ENCODE results near the gene NANOS2.
"Not testable (repeated sequence)": the region's sequence is repeated elsewhere in the genome, so short reads cannot be mapped to it uniquely, and the experiment has no call there.

Gene NANOS2

DNA sequence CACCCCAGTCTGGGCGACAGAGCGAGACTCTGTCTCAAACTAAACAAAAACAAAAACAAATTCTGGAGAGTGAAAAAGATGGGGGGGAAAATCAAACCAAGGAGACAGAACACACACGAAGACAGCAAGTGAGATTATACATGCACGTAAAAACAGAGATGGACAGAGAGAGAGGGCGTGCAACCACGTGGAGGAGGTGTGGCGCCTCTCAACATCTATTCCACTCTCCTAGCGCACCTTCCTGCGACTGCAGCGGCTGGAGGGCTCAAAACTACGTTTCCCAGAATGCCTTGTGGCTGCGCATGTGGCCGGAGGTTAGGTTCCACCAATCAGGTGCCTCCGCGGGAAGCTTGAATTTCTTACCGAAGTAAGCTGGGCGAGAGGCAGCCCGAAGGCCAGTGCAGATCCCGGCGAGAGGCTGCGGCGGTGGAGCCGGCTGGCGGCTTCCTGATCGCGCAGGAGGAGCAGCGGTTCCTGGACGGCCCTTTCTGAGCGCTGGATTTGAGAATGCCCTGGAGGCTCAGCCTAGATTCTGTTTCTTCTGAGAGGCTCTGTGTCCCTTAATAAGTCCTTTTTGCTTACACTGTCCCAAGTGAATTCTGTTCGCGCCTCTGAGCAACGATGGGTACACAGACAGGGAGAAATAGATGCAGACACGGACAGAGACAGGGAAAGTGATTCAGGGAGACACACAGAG lies 13.1 kb upstream of the NANOS2 start:
- DNase-seq = peak; percentile 88

DNA sequence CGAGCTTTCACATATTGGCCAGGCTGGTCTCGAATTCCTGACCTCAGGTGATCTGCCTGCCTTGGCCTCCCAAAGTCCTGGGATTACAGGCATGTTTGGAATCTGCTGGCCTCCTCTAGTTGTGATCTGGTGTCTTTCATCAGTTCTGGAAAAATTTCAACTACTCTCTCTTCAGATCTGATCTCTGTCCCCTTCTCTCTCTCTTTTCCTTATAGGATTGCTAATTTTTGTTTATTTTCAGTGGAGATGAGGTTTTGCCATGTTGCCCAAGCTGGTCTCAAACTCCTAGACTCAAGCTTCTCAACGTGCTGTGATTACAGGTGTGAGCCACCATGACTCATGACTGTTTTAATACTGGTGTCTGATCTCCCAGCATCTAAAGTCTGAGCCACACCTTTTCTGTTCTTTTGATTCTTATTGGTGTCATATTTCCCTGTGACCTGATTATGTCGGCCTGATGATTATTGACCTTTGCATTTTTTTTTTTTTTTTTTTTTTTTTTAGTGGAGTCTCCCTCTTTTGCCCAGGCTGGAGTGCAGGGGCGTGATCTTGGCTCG lies 10.4 kb upstream of the NANOS2 start:
- no peak for DNase-seq

DNA sequence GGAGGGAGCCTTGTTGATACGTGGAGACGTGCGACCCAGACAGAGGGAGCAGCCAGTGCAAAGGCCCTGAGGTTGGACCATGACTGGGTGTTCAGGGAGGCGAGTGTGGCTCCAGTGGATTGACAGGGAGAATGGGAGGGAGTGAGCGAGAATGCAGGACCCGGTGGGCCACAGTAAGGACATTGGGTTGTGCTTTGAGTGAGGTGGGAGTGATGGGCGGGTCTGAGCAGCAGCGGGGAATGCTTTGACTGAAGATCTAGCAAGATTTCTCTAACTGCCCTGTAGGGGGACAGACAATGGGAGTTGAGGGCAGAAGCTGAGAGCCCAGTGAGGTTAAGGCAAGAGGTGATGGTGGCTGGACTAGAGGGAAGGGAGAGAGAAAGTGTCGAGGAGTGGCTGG lies 7.7 kb upstream of the NANOS2 start:
- no peak for DNase-seq

DNA sequence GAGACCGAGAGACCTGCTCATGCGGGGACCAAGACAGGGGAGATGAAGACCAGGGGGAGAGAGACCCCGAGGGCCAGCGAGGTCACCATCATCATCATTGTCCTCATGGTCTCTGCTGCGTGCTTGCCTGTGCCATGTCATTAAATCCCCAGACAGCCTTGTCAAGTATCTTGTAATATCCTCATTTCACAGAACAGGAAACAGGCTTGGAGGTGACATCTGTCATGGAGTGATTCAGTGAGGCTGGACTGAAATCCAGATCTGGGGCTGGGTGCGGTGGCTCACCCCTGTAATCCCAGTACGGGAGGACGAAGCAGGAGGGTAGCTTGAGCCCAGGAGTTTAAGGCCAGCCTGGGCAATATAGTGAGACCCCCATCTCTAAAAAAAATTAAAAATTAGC lies 5.9 kb upstream of the NANOS2 start:
- DNase-seq = no peak

DNA sequence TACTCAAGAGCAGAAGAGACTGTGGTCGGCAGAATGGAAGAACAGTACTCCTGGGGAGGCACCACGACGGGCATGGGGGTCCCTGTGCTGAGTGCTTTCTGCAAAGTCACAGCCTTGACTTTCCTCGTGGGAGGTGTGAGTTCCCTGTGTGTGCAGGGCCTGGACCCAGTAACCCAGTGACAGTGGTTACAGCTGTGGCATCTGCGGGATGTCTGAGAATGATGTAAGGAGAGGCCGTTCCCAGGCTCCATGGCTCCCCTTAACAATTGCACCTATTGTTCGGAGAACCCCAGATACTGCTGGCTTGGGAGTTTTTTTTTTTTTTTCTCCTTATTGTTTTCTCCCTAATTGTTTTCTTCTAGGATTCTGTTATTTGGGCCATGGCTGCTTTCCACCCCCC lies 5.1 kb upstream of the NANOS2 start:
- no peak for DNase-seq

DNA sequence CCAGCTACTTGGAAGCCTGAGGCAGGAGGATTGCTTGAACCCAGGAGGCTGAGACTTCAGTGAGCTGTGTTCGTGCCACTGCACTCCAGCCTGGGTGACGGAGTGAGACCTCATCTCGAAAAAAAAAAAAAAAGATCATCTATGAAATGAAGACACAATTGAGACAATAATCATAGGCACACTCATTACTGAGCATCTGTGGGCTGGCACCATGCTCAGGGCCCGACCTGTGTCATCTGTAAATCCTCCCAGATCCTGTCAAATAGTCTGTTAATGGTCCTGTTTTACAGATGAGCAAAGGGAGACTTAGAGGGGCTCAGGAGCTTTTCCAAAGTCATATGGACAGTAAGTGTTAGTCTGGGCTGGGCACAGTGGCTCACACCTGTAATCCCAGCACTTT lies 4.1 kb upstream of the NANOS2 start:
- no peak for DNase-seq

DNA sequence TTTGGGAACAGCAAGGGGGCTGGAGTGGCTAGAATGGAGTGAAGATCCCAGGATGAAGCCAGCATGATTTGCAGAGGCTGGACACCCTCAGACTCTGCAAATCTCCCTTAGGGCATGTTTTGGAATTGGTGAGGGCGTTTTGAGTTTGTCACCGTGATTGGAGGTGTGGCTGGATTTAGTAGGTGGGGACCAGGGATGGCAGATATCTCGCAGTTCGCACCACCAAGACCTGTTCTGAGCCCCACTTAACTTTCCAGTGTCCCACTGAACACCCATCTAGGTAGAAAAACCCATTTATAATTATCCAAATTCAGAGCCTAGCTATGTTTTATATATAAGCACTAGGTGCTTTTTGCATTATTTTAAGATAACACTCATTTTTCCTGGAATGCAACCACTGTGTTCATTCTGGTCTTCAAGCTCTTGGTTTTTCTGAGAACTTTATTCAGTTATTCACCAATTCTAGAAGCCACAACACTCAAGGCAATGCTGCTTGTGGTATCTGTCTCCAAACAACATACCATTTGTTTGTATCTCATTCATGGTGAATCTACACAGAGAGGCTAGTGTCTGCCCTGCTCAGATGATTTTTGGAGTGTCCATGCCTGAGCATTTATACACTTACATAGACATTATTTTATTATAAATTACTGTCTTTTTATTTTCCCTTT lies 3.0 kb upstream of the NANOS2 start:
- DNase-seq = no peak

DNA sequence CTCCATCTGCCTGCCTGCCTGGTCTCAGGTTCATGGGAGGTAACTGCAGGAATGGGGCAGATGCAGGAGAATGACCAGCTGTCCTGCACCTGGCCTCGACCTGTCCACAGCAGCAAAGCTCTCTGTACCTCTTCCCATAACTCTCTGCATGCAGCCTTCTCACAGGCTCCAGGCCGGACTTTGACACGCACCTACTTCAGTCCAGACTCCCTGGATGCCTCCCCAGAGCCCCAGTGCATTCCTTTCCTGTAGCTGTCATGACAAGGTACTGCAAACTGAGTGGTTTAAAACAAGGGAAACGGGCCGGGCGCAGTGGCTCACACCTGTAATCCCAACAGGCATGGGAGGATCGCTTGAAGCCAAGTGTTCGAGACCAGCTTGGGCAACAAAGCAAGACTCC lies 3.3 kb downstream of the NANOS2 start:
- no peak for DNase-seq

DNA sequence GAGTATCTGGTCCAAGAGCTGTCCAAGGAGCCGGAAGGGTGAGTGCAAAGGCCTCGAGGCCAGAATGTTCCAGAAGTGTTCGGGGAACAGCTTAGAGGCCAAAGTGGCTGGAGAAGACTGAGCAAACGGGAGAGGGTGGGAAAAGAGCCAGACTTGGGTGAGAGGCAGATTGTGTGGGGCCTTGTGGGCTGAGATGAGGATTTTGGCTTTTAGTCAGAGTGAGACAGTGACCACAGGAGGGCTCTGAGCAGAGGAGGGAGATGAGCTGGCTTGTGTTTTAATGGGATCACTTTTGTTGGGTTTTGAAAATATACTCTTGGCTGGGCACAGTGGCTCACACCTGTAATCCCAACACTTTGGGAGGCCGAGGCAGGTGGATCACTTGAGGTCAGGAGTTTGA lies 5.6 kb downstream of the NANOS2 start:
- no peak for DNase-seq

DNA sequence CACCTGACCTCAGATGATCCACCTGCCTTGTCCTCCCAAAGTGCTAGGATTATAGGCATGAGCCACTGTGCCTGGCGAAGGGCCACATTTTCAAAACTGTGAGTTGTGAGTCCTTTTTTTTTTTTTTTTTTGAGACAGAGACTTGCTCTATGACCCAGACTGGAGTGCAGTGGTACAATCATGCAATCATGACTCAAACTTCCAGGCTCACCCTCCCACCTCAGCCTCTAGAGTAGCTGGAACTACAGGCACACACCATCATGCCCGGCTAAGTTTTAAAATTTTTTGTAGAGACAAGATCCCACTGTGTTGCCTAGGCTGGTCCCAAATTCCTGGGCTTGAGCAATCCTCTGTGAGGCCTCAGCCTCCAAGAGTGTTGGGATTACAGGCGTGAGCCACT lies 8.4 kb downstream of the NANOS2 start:
- DNase-seq = no peak

DNA sequence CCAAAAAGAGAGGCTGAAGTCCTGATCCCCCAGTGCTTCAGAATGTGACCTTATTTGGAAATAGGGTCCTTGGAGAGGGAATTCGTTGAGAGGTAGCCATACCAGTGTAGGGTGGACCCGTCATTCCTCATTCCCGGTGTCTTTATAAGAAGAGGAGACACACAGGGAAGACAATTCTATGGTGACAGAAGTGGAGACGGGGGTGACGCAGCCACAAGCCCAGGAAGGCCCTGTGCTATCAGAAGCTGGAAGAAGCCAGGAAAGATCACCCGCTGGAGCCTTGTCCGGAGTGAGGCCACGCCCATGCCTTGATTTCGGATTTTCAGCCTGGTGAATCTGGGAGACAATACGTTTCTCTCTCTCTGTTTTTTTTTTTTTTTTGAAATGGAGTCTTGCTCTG lies 9.6 kb downstream of the NANOS2 start:
- DNase-seq = no peak

DNA sequence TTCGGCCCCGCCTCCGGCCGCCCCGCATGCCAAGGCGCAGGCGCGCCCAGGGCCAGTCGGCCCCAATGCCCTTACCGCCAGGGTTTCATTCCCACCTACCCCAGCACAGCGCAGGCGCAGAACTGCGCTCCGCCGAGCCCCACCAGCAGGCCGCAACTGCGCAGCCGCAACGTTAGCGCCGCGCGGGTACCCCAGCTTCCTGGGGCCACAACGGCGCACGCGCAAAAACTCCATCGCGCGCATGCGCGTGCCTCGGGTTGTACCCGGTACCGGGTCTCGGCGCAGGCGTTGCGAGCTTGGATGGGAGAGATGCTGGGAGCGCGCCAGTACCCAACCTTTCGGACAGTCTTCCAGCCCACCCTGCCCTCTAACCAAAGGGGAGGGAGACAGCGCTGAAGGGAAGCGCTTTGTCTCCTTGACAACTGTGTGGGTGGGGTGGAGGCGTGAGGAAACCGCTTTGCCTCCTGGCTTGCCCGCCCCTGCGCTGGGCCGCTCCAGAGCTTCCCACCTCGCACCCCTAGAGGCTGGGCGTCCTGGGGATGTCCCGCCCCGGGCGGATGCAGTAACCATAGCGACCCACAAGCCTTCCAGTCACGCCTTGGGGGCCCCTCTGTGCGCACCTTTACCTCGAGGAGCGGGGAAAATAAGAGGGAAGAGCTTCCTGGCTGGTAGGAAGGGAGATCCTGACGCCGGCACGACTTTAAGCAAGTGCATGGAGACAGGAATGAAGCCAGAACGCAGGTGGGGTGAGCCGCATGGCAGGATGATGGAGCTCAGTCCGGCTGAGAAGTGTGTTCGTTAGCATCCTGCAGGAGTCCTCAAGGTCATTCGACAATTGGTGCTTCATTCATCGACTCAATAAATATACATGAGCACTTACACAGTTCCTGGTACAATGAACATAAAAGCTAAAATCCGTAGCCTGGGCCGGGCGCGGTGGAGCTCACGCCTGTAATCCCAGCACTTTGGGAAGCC lies 11.6 kb downstream of the NANOS2 start:
- peak; percentile 99 for DNase-seq

DNA sequence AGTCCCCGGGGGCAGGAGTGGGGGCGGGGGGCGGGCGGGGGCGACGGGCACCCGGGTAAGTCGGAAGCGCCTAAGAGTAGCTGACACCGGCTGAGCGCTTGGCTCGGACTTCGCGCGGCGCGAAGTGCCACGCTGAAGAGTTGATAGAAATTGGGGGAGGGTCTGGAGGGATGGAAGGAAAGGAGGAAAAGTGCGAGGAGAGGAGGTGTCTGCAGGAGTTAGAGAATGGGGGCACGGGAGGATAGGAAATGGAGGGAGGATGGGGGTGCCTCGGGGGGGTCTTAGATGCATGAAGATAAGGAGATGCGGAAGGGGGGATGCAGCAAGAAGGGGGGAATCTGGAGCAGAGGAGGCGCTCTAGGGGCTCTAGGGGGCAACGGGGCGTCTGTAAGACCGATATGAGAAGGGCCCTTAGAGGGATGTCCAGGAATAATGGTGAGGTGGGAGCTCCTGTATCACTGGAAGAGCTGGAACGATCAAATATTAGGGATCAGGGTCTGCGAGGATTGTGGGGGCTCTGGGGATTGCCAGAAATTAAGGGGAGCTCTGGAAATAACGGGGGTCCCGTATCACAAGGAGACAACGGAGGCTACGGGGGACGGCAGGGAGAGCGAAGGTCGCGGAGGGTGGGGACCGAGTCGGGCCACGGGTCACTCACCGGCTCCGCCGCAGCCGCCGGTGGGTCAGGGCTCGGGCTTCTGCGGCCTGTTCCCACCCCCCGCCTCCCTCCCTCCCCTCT lies 12.5 kb downstream of the NANOS2 start, which contains the start of gene MYPOP:
Gene MYPOP (minus strand): TSS at position 702 of the 739 bp plus-strand sequence. CDS start 840 bp downstream, outside the sequence.
- DNase-seq = peak; percentile 46

DNA sequence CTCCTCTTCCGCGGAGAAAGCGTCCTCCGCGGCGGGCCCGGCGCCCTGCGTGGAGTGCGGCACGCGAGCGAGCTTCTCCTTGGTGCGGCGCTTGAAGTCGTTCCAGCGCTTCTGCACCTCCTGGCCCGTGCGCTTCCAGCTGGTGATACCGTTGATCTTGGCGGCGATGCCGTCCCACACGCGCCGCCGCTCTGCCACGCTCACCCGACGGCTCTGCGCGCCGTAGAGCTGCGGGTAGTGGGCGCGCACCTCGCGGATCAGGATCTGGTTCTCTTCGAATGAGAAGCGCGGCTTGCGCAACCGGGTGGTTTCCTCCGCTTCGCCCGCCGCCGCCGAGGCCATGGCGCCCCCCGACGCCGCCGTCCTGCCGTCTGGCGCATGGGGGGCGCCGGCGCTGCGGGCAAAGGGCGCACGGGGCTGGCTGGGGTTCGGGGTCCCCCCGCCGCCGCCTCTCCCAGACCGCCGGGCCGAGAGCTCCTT lies 13.1 kb downstream of the NANOS2 start:
- peak; percentile 53 for DNase-seq

DNA sequence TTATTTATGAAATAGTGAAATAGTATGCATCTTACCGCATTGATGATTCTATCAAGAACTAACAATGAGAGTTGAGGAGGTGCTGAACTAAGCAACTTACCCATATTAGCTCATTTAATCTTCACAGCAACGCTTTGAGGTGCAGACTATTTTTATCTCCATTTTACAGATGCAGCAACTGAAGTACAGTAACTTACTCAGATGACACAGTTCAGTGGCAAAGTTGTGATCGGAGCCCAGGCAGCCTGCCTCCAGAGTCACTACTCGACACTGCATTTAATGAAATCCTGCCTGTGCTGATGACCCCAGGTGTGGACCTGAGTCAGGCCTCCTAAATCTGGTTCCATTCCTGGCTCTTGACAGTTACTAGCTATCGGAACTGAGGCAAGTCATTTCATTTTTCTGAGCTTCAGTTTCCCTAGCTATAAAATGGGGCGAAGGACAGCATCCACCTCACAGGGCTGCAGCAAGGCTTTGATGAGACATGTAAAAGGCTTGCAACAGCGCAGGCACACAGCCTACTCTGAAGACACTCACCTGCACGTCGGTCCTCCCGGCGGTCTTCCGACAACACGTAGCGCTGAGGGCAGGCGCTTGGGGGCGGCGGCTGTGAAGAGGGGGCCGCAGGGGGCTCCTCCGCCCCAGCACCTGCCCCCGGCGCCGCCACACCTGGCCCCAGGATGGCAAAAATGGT lies 13.7 kb downstream of the NANOS2 start:
- DNase-seq = no peak

DNA sequence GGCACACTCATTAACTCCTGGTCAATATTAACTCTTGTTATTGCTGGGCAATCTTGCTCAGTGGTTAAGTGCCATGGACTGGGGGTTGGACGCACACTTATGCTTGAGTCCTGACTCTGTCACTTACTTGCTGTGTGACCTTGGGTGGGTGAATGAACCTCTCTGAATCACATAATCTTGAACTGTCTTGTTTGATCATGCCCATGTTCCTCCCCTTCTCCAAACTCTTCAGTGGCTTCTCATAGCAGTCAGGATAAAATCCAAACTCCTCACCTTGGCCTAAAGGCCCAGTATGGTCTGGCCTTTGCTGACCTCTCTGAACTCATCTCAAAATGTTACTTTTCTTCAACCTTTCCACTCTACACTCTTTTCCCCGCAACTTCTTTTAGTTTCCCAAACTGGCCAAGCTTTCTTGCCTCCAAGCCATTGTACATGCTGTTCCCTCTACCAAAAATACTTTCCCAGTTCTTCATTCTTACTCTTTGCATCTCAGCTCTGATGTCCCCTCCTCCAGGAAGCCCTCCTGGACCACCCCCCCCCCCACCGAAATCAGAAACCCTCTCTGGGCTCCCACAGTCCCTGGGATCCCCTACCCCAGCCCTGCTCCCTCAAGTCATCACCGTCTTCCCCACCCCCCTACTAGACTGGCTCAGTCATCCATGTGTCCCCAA lies 14.5 kb downstream of the NANOS2 start:
- DNase-seq = no peak

DNA sequence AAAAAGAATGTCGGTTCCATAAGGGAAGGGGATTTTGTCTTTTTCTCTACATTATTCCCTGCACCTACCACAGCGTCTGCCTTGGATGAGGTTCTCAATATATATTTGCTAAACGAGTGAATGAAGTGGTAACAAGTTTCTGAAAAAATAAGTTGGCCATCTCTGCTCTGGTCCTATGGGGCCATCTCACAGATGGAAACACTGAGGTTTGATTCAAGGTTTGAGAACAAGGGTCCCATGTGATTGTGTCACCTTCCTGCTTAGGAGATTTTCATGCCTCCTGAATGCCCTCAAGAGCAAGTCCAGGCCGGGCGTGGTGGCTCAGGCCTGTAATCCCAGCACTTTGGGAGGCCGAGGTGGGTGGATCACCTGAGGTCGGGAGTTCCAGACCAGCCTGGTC lies 15.3 kb downstream of the NANOS2 start:
- DNase-seq = no peak

DNA sequence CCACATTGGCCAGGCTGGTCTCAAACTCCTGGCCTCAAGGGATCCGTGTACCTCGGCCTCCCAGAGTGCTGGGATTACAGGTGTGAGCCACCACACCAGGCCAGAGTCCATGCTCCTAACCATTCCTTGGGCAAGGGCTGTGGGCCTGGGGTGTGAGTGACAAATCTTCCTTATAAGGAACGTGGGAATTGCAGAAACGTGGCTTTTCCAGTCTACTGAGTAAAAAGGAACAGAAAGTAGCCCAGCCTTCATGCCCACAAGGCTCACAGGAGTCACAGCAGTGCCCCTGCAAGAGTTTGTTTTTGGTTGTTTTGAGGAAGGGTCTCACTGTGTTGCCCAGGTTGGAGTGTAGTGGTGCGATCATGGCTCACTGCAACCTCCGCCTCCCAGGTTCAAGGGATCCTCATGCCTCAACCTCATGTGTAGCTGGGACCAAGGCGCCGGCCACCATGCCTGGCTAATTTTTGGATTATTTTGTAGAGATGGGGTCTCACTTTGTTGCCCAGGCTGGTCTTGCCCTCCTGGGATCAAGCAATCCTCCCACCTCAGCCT lies 17.2 kb downstream of the NANOS2 start:
- no peak for DNase-seq

DNA sequence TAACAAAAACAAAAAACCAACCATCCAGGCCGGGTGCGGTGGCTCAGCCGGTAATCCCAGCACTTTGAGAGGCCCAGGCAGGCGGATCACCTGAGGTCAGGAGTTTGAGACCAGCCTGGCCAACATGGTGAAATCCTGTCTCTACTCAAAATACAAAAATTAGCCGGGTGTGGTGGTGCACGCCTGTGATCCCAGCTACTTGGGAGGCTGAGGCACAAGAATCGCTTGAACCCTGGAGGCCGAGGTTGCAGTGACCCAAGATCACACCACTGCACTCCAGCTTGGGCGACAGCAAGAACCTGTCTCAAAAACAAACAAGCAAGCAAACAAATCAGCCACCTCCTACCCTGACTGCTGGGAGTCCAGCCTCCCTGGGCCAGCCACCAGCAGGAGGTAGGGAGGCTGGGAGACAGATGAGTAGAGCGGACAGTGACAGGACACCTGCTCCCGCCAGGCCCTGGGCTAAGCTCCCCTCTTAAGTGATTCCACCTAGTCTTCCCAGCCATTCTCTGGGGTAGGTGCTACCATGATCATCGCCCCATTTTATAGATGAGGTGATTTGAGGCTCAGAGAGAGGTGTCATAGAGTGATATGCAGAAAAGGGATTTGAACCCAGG lies 18.5 kb downstream of the NANOS2 start:
- not testable (repeated sequence) for DNase-seq

DNA sequence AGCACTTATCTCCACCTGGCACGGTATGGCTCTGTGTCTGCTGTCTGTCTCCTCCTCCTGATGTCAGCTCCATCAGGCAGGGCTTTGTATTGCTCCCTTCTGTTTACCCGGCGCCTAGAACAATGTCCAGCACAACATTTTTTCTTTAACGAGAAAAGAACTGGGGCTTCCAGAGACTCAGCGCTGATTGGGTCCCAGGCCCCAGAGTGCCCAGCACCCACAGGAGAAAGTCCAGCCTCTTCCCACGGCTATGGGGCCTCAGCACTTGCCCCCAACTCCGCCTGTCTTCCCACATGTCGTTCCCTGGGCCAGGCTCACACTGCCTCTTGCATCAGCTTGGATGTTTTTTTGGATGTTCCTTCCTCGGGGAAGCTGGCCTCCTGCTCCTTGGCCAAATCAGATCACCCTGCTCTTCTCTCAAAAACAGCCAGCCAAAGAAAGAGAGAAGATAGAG lies 19.0 kb downstream of the NANOS2 start:
- DNase-seq = no peak
